Measurements from ENCODE around the gene B3GNT2. TPM values are rescaled to one million over a fixed set of nuclear protein-coding genes. Genes with fewer than 3 reads are reported as not detected.

Gene B3GNT2
- total and polyA plus RNA-seq, 2 of the 4 experiments (the other 2 are of a cell fraction): 5.0 to 11.1 TPM

DNA sequence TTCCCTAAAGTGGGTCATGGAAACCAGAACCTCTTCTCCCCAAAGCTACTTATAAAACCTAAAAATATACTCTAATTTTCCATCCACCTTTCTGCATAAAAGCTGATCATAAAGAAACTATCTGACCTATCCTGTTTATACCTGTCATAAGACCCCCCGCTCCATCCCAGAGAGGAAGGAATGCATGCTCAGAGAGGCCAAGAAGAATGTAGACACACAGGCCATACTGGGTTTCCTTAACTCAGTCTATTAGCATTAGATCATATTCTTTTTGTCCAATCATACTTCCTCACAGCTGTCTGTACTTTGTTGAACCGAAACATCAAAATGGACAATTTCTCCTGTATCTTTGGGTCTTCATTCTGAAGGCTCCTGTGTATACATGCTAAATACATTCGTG lies 52.3 kb downstream of the B3GNT2 start:
- dilution Hi-C loops (cut with HindIII; ENCODE audit: low sequenced_read_pairs, unreplicated experiment): no loop called here
- ATAC-seq (ENCODE audit: low read depth): no peak
- in situ Hi-C loops (cut with MboI; ENCODE audit: low sequenced_read_pairs): no loop called here

More for the DNA sequence above, 52.3 kb downstream of the B3GNT2 start:
- Histone ChIP-seq H2BK5ac (ENCODE audit: low read depth, low read length, poor library complexity, severe bottlenecking) (no peak overlapping the region), H4K91ac (ENCODE audit: insufficient read depth, low read depth, low read length) (no peak overlapping the region), H3K4me3 (ENCODE audit: insufficient read depth, low read depth, low read length) (no peak overlapping the region), H2BK120ac (ENCODE audit: low read depth, low read length) (no peak overlapping the region), H2AFZ (replicated peaks; ENCODE audit: low read length, poor library complexity) (no peak overlapping the region), H3K18ac (ENCODE audit: low read depth, low read length) (no peak overlapping the region), H3K27ac (ENCODE audit: insufficient read depth, low read length) (no peak overlapping the region), H2BK20ac (ENCODE audit: low read depth, low read length) (no peak overlapping the region), H3K14ac (replicated peaks; ENCODE audit: low read depth, low read length) (no peak overlapping the region), H3K36me3 (ENCODE audit: control insufficient read depth, insufficient read depth, low read length) (no peaks in the 10 kb centered on the region), H3K4me2 (ENCODE audit: low read depth, low read length) (no peak overlapping the region), H3K27me3 (ENCODE audit: control insufficient read depth, insufficient read depth, low read length) (0 out of 2 replicates have a peak, but pooled peaks cover 2% of the 10 kb centered on the region), H2BK15ac (ENCODE audit: low read depth, low read length) (no peak overlapping the region), H2AK9ac (replicated peaks; ENCODE audit: low read depth, low read length, poor library complexity) (no peak overlapping the region), H3K4ac (ENCODE audit: low read depth, low read length) (no peak overlapping the region), H4K8ac (ENCODE audit: low read depth in 2 of 2, low read length in 2 of 2) (no peak overlapping the region), H3K23ac (ENCODE audit: low read depth, low read length) (no peak overlapping the region), H3K9me3 (ENCODE audit: control insufficient read depth, insufficient read depth, low read length) (no peaks in the 10 kb centered on the region), H4K5ac (ENCODE audit: low read depth, low read length) (no peak overlapping the region), H3K79me1 (ENCODE audit: low read depth in 1 of 2, low read length in 2 of 2) (no peaks in the 10 kb centered on the region), H3K9ac (ENCODE audit: low read depth, low read length) (no peak overlapping the region), H3K56ac (ENCODE audit: extremely low read depth, insufficient read depth, low read length) (no peak overlapping the region), H4K20me1 (ENCODE audit: insufficient read depth, low read length) (no peaks in the 10 kb centered on the region), H3K4me1 (ENCODE audit: control insufficient read depth, insufficient read depth, low read length) (no peaks in the 10 kb centered on the region), H3K9me1 (ENCODE audit: insufficient read depth, low read length) (no peaks in the 10 kb centered on the region), H2AK5ac (ENCODE audit: low read depth, low read length) (no peak overlapping the region)
- POLR2A ChIA-PET (ENCODE audit: unreplicated experiment): no interaction called here
- 77% methylated on average over 3 of the region's 3 CpGs; no CpG with 5 or more reads in 1 of the 2 experiments for WGBS, 2 experiments (ENCODE audit: extremely low coverage in 2 of 2, insufficient read length in 1 of 2)
- CTCF ChIA-PET: no interaction called here
- TF ChIP-seq POLR2A (IDR thresholded peaks at IDR 0.05; ENCODE audit: low read depth, low read length): no peak
- TF ChIP-seq RFX5 (IDR thresholded peaks at IDR 0.05; ENCODE audit: low read depth, low read length): no peak
- TF ChIP-seq, protein P1, sequence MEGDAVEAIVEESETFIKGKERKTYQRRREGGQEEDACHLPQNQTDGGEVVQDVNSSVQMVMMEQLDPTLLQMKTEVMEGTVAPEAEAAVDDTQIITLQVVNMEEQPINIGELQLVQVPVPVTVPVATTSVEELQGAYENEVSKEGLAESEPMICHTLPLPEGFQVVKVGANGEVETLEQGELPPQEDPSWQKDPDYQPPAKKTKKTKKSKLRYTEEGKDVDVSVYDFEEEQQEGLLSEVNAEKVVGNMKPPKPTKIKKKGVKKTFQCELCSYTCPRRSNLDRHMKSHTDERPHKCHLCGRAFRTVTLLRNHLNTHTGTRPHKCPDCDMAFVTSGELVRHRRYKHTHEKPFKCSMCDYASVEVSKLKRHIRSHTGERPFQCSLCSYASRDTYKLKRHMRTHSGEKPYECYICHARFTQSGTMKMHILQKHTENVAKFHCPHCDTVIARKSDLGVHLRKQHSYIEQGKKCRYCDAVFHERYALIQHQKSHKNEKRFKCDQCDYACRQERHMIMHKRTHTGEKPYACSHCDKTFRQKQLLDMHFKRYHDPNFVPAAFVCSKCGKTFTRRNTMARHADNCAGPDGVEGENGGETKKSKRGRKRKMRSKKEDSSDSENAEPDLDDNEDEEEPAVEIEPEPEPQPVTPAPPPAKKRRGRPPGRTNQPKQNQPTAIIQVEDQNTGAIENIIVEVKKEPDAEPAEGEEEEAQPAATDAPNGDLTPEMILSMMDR (conservative IDR thresholded peaks at IDR 0.05; ENCODE audit: low read depth, low read length): no peak
- TF ChIP-seq FOS (IDR thresholded peaks at IDR 0.05; ENCODE audit: low read depth, low read length): no peak
- TF ChIP-seq CHD1 (IDR thresholded peaks at IDR 0.05; ENCODE audit: low read depth, low read length): no peak
- no peak for DNase-seq
- intact Hi-C loops (cut with micrococcal nuclease): no loop called here
- BruUV-seq (replicated peaks): no TSS peak
